HCT116 (cell line): ENCODE data around the gene MRM3.

Experiments used
- CEBPB ChIP-seq: IDR thresholded peaks from 2 replicates; pipeline ENCODE4 v1.6.1; 2012; ENCODE audit warnings: low read depth
- CTCF ChIP-seq, 3 experiments: fragments of 200-600 bp in 1 of 3; sonication (generic) in 1 of 3; IDR thresholded peaks in 2 of 3; conservative IDR thresholded peaks in 1 of 3; 2 replicates each; pipeline ENCODE4 v1.5.1; 2012 to 2017; ENCODE audit warnings: low read depth in 2 of 3, low read length in 2 of 3, antibody characterized with exemption in 1 of 3, borderline replicate concordance in 1 of 3, control low read depth in 1 of 3, mild to moderate bottlenecking in 1 of 3, mixed read lengths in 1 of 3, mixed run types in 1 of 3, moderate library complexity in 1 of 3; ENCODE audit not compliant: insufficient read depth in 1 of 3
- EZH2 ChIP-seq: fragments of 200-600 bp; sonication (generic); IDR thresholded peaks from 2 replicates; pipeline ENCODE4 v1.6.1; 2017; ENCODE audit warnings: antibody characterized with exemption, mixed run types
- MAX ChIP-seq: IDR thresholded peaks from 2 replicates; pipeline ENCODE4 v1.6.1; 2012
- POLR2A ChIP-seq: IDR thresholded peaks from 2 replicates; pipeline ENCODE4 v1.7.0; 2011; ENCODE audit warnings: borderline replicate concordance; ENCODE audit not compliant: insufficient read depth, insufficient read length; ENCODE audit errors: extremely low read depth
- ZBTB33 ChIP-seq: IDR thresholded peaks from 2 replicates; pipeline ENCODE4 v1.6.1; 2011; ENCODE audit warnings: mild to moderate bottlenecking, low read length, moderate library complexity; ENCODE audit not compliant: insufficient replicate concordance; ENCODE audit errors: extremely low read depth
- ZFX ChIP-seq: fragments of 450-650 bp; IDR thresholded peaks from 2 replicates; pipeline ENCODE4 v1.6.1; 2017

GRCh38 chr17:745406-745805 lies 36.7 kb upstream of the MRM3 start:
- no peak for TF ChIP-seq CTCF (IDR thresholded peaks at IDR 0.05 in 2 of 3, conservative IDR thresholded peaks at IDR 0.05 in 1 of 3; ENCODE audit: borderline replicate concordance in 1 of 3, insufficient read depth in 1 of 3, low read depth in 2 of 3, low read length in 2 of 3)
- no peak for TF ChIP-seq MAX
- no peak for TF ChIP-seq EZH2
- TF ChIP-seq CEBPB, result no peak
- TF ChIP-seq ZBTB33, result no peak
- TF ChIP-seq ZFX, result no peak
- no peak for TF ChIP-seq POLR2A
